ENCODE data around the gene NR6A1.

The NR6A1 gene

GRCh38 chr9:124686918-124687317, 84.2 kb downstream of the NR6A1 start:
- Histone ChIP-seq H3K9ac (ENCODE audit: low read length) (no peak overlapping the region), H3K18ac (ENCODE audit: low read depth in 1 of 2, low read length in 2 of 2) (no peak overlapping the region), H2BK5ac (ENCODE audit: low read depth, low read length, poor library complexity, severe bottlenecking) (no peak overlapping the region), H2AK5ac (ENCODE audit: low read length, severe bottlenecking) (no peak overlapping the region), H3K4me3 (ENCODE audit: insufficient read depth in 1 of 2, low read depth in 1 of 2, low read length in 2 of 2) (no peak overlapping the region), H4K91ac (ENCODE audit: low read length) (no peak overlapping the region), H3K27me3 (ENCODE audit: control insufficient read depth in 1 of 2, insufficient read depth in 1 of 2, low read length in 2 of 2) (no peaks in the 10 kb centered on the region), H2BK120ac (ENCODE audit: low read depth, low read length) (no peak overlapping the region), H2AFZ (ENCODE audit: low read depth, low read length) (no peak overlapping the region), H3K4me2 (ENCODE audit: low read length, poor library complexity, severe bottlenecking) (no peak overlapping the region), H3K79me1 (replicated peaks; ENCODE audit: low read length, poor library complexity, severe bottlenecking) (peaks cover 25% of the 10 kb centered on the region), H3K4ac (ENCODE audit: low read depth in 1 of 2, low read length in 2 of 2) (no peak overlapping the region), H4K8ac (ENCODE audit: low read length) (no peak overlapping the region), H3K14ac (ENCODE audit: low read length in 2 of 2) (no peak overlapping the region), H2BK15ac (ENCODE audit: low read depth, poor library complexity, severe bottlenecking) (no peak overlapping the region), H3K23ac (ENCODE audit: low read length in 2 of 2) (no peak overlapping the region), H3K9me3 (ENCODE audit: control insufficient read depth, low read length) (no peaks in the 10 kb centered on the region), H2BK12ac (ENCODE audit: low read length in 2 of 2) (no peak overlapping the region), H3K36me3 (ENCODE audit: control insufficient read depth in 1 of 2, insufficient read depth in 2 of 2, low read depth in 1 of 2, low read length in 2 of 2) (peaks cover 0 to 13% of the 10 kb centered on the region in 2 experiments), H3K4me1 (ENCODE audit: control insufficient read depth, insufficient read depth, low read depth, low read length) (peaks cover 2% of the 10 kb centered on the region), H3K27ac (ENCODE audit: low read length, poor library complexity, severe bottlenecking) (no peak overlapping the region)
- 100% methylated on average over 2 of the region's 2 CpGs for WGBS
- no peak for DNase-seq

- H3K27me3 ChIP-seq (ENCODE audit: control insufficient read depth in 1 of 2, insufficient read depth in 1 of 2, low read length in 2 of 2): no peaks in the 10 kb centered on the region
- no peak overlapping the region for H4K8ac ChIP-seq (ENCODE audit: low read length)
- WGBS: 100% methylated on average over 5 of the region's 5 CpGs
- no peak overlapping the region for H2BK5ac ChIP-seq (ENCODE audit: low read depth, low read length, poor library complexity, severe bottlenecking)
- H3K36me3 ChIP-seq (ENCODE audit: control insufficient read depth in 1 of 2, insufficient read depth in 2 of 2, low read depth in 1 of 2, low read length in 2 of 2): peaks cover 0 to 13% of the 10 kb centered on the region in 2 experiments
- H3K79me1 ChIP-seq (replicated peaks; ENCODE audit: low read length, poor library complexity, severe bottlenecking): peaks cover 24% of the 10 kb centered on the region
- H3K14ac ChIP-seq (ENCODE audit: low read length in 2 of 2): no peak overlapping the region
- H3K9me3 ChIP-seq (ENCODE audit: control insufficient read depth, low read length): no peaks in the 10 kb centered on the region
- H2BK15ac ChIP-seq (ENCODE audit: low read depth, poor library complexity, severe bottlenecking): no peak overlapping the region
- no peak for DNase-seq
- H3K23ac ChIP-seq (ENCODE audit: low read length in 2 of 2): peak overlapping the region in 1 of 2 experiments; percentile 23
- H4K91ac ChIP-seq (ENCODE audit: low read length): no peak overlapping the region
- no peak overlapping the region for H2AFZ ChIP-seq (ENCODE audit: low read depth, low read length)
- no peak overlapping the region for H3K18ac ChIP-seq (ENCODE audit: low read depth in 1 of 2, low read length in 2 of 2)
- H3K4me1 ChIP-seq (ENCODE audit: control insufficient read depth, insufficient read depth, low read depth, low read length): peaks cover 2% of the 10 kb centered on the region
- H2BK120ac ChIP-seq (ENCODE audit: low read depth, low read length): no peak overlapping the region
- no peak overlapping the region for H3K4me2 ChIP-seq (ENCODE audit: low read length, poor library complexity, severe bottlenecking)
- no peak overlapping the region for H3K27ac ChIP-seq (ENCODE audit: low read length, poor library complexity, severe bottlenecking)
- H3K9ac ChIP-seq (ENCODE audit: low read length): no peak overlapping the region
- no peak overlapping the region for H2AK5ac ChIP-seq (ENCODE audit: low read length, severe bottlenecking)
- H3K4ac ChIP-seq (ENCODE audit: low read depth in 1 of 2, low read length in 2 of 2): no peak overlapping the region
- H3K4me3 ChIP-seq (ENCODE audit: insufficient read depth in 1 of 2, low read depth in 1 of 2, low read length in 2 of 2): no peak overlapping the region
- no peak overlapping the region for H2BK12ac ChIP-seq (ENCODE audit: low read length in 2 of 2)
Observed at GRCh38 chr9:124685217-124685616, 85.9 kb downstream of the NR6A1 start.

GRCh38 chr9:124684169-124684568, 86.9 kb downstream of the NR6A1 start:
- peak overlapping the region in 1 of 2 experiments; percentile 27 for H3K4ac ChIP-seq (ENCODE audit: low read depth in 1 of 2, low read length in 2 of 2)
- no peak overlapping the region for H2BK5ac ChIP-seq (ENCODE audit: low read depth, low read length, poor library complexity, severe bottlenecking)
- H4K91ac ChIP-seq (ENCODE audit: low read length): no peak overlapping the region
- no peak overlapping the region for H3K9ac ChIP-seq (ENCODE audit: low read length)
- DNase-seq: no peak
- H2BK120ac ChIP-seq (ENCODE audit: low read depth, low read length): no peak overlapping the region
- H2AFZ ChIP-seq (ENCODE audit: low read depth, low read length): no peak overlapping the region
- no peak overlapping the region for H3K14ac ChIP-seq (ENCODE audit: low read length in 2 of 2)
- H4K8ac ChIP-seq (ENCODE audit: low read length): no peak overlapping the region
- H3K27ac ChIP-seq (ENCODE audit: low read length, poor library complexity, severe bottlenecking): no peak overlapping the region
- no peak overlapping the region for H2BK12ac ChIP-seq (ENCODE audit: low read length in 2 of 2)
- H3K36me3 ChIP-seq (ENCODE audit: control insufficient read depth in 1 of 2, insufficient read depth in 2 of 2, low read depth in 1 of 2, low read length in 2 of 2): peaks cover 0 to 13% of the 10 kb centered on the region in 2 experiments
- H3K4me1 ChIP-seq (ENCODE audit: control insufficient read depth, insufficient read depth, low read depth, low read length): peaks cover 2% of the 10 kb centered on the region
- H3K18ac ChIP-seq (ENCODE audit: low read depth in 1 of 2, low read length in 2 of 2): no peak overlapping the region
- no peak overlapping the region for H3K4me3 ChIP-seq (ENCODE audit: insufficient read depth in 1 of 2, low read depth in 1 of 2, low read length in 2 of 2)
- peaks cover 26% of the 10 kb centered on the region for H3K79me1 ChIP-seq (replicated peaks; ENCODE audit: low read length, poor library complexity, severe bottlenecking)
- H3K9me3 ChIP-seq (ENCODE audit: control insufficient read depth, low read length): no peaks in the 10 kb centered on the region
- no peaks in the 10 kb centered on the region for H3K27me3 ChIP-seq (ENCODE audit: control insufficient read depth in 1 of 2, insufficient read depth in 1 of 2, low read length in 2 of 2)
- H3K23ac ChIP-seq (ENCODE audit: low read length in 2 of 2): no peak overlapping the region
- H3K4me2 ChIP-seq (ENCODE audit: low read length, poor library complexity, severe bottlenecking): no peak overlapping the region
- H2AK5ac ChIP-seq (ENCODE audit: low read length, severe bottlenecking): no peak overlapping the region
- no peak overlapping the region for H2BK15ac ChIP-seq (ENCODE audit: low read depth, poor library complexity, severe bottlenecking)
- WGBS: 100% methylated on average over 1 of the region's 1 CpG

- H3K18ac ChIP-seq (ENCODE audit: low read depth in 1 of 2, low read length in 2 of 2): no peak overlapping the region
Observed at GRCh38 chr9:124683043-124683442, 88.1 kb downstream of the NR6A1 start.

More at GRCh38 chr9:124683043-124683442, 88.1 kb downstream of the NR6A1 start:
- no peak overlapping the region for H2BK5ac ChIP-seq (ENCODE audit: low read depth, low read length, poor library complexity, severe bottlenecking)
- no peak overlapping the region for H3K14ac ChIP-seq (ENCODE audit: low read length in 2 of 2)
- H3K4me1 ChIP-seq (ENCODE audit: control insufficient read depth, insufficient read depth, low read depth, low read length): peaks cover 2% of the 10 kb centered on the region
- H3K4ac ChIP-seq (ENCODE audit: low read depth in 1 of 2, low read length in 2 of 2): no peak overlapping the region
- DNase-seq: no peak
- no peaks in the 10 kb centered on the region for H3K9me3 ChIP-seq (ENCODE audit: control insufficient read depth, low read length)
- 97% methylated on average over 2 of the region's 3 CpGs for WGBS
- H2BK120ac ChIP-seq (ENCODE audit: low read depth, low read length): no peak overlapping the region
- H4K8ac ChIP-seq (ENCODE audit: low read length): no peak overlapping the region
- no peak overlapping the region for H3K9ac ChIP-seq (ENCODE audit: low read length)
- H3K23ac ChIP-seq (ENCODE audit: low read length in 2 of 2): no peak overlapping the region
- H4K91ac ChIP-seq (ENCODE audit: low read length): no peak overlapping the region
- H3K4me2 ChIP-seq (ENCODE audit: low read length, poor library complexity, severe bottlenecking): no peak overlapping the region
- no peaks in the 10 kb centered on the region for H3K27me3 ChIP-seq (ENCODE audit: control insufficient read depth in 1 of 2, insufficient read depth in 1 of 2, low read length in 2 of 2)
- H3K4me3 ChIP-seq (ENCODE audit: insufficient read depth in 1 of 2, low read depth in 1 of 2, low read length in 2 of 2): no peak overlapping the region
- H3K79me1 ChIP-seq (replicated peaks; ENCODE audit: low read length, poor library complexity, severe bottlenecking): peaks cover 28% of the 10 kb centered on the region
- H3K36me3 ChIP-seq (ENCODE audit: control insufficient read depth in 1 of 2, insufficient read depth in 2 of 2, low read depth in 1 of 2, low read length in 2 of 2): peaks cover 0 to 12% of the 10 kb centered on the region in 2 experiments
- H2BK15ac ChIP-seq (ENCODE audit: low read depth, poor library complexity, severe bottlenecking): no peak overlapping the region
- no peak overlapping the region for H2AFZ ChIP-seq (ENCODE audit: low read depth, low read length)
- no peak overlapping the region for H2BK12ac ChIP-seq (ENCODE audit: low read length in 2 of 2)
- no peak overlapping the region for H2AK5ac ChIP-seq (ENCODE audit: low read length, severe bottlenecking)
- no peak overlapping the region for H3K27ac ChIP-seq (ENCODE audit: low read length, poor library complexity, severe bottlenecking)
